Sigmoid colon (tissue), 7 donors: ENCODE results near the gene ARL13B. TPM values are rescaled to one million over a fixed set of nuclear protein-coding genes. Genes with fewer than 3 reads are reported as not detected.

ENCODE experiments used
- DNase-seq: peaks from one replicate; pipeline ENCODE4 v3.0.0-alpha.2; 2019
- H3K27ac ChIP-seq, 4 donors: fragments of 200-600 bp; sonication (generic); one replicate each; pipeline ENCODE4 v1.5.1; 2016 to 2019; ENCODE audit warnings: mild to moderate bottlenecking in 1 of 4
- H3K27me3 ChIP-seq, 3 donors: fragments of 200-600 bp; sonication (generic); one replicate each; pipeline ENCODE4 v1.5.1; 2019; ENCODE audit warnings: mild to moderate bottlenecking in 1 of 3
- H3K36me3 ChIP-seq, 4 donors: fragments of 200-600 bp; sonication (generic); one replicate each; pipeline ENCODE4 v1.5.1; 2016 to 2019
- H3K4me1 ChIP-seq, 4 donors: fragments of 200-600 bp; sonication (generic); one replicate each; pipeline ENCODE4 v1.5.1; 2017 to 2019
- H3K4me3 ChIP-seq, 4 donors: fragments of 200-600 bp; sonication (generic); one replicate each; pipeline ENCODE4 v1.5.1; 2017 to 2019; ENCODE audit warnings: mild to moderate bottlenecking in 2 of 4, moderate library complexity in 1 of 4
- H3K9me3 ChIP-seq, 4 donors: fragments of 200-600 bp in 3 of 4; sonication (generic) in 3 of 4; one replicate each; pipeline versions ENCODE4 v1.5.1 to v1.6.1; 2013 to 2019
- EP300 ChIP-seq, 4 donors: sonication (generic); formaldehyde crosslinking; IDR thresholded peaks; one replicate each; pipeline ENCODE4 v1.6.1; 2017; ENCODE audit warnings: antibody characterized with exemption in 4 of 4
- POLR2A ChIP-seq, 2 donors: fragments of 450-650 bp; IDR thresholded peaks; one replicate each; pipeline ENCODE4 v1.6.1; 2016; ENCODE audit warnings: antibody characterized with exemption in 2 of 2, mild to moderate bottlenecking in 2 of 2, moderate library complexity in 2 of 2
- POLR2AphosphoS5 ChIP-seq, 4 donors: sonication (generic); formaldehyde crosslinking; IDR thresholded peaks; one replicate each; pipeline ENCODE4 v1.6.1; 2017; ENCODE audit warnings: antibody characterized with exemption in 4 of 4
- WGBS, 2 donors: extraction: QIAGEN DNeasy Blood & Tissue Kit; methylation state at CpG; one replicate each; pipeline ENCODE4 v1.1.7; 2013; 5-methylcytosine and 5-hydroxymethylcytosine counted together
- intact Hi-C: fragments of 100-400 bp; cut with DNase I; formaldehyde crosslinking; loops from one replicate; pipeline ENCODE4 v1.15.1; 2023
- polyA plus RNA-seq, 3 donors: library from polyadenylated mRNA; stranded (reverse); fragments of 200-250 nt; gene quantifications; one replicate each; pipeline ENCODE4 v1.2.3, GENCODE V29; 2013
- total RNA-seq, 4 donors: library from RNA; depleted of rRNA; stranded (reverse); fragments of >200 nt; gene quantifications; one replicate each; pipeline ENCODE4 v1.1.0, GENCODE V29; 2016
- TF ChIP-seq, protein P1 (sequence below), 4 experiments: fragments of 450-650 bp in 3 of 4; fragments of 200-600 bp in 1 of 4; IDR thresholded peaks; one replicate each; pipeline ENCODE4 v1.5.1; 2016 to 2019; ENCODE audit warnings: antibody characterized with exemption in 4 of 4, mild to moderate bottlenecking in 3 of 4, moderate library complexity in 2 of 4
- donor health status: healthy with polysubstance abuse.
- donor health status: Bipolar disorder and iron deficiency.
- donor health status: healthy.

Gene ARL13B
- total and polyA plus RNA-seq, 7 donors: 1.8 to 14.0 (median 9.6) TPM

DNA sequence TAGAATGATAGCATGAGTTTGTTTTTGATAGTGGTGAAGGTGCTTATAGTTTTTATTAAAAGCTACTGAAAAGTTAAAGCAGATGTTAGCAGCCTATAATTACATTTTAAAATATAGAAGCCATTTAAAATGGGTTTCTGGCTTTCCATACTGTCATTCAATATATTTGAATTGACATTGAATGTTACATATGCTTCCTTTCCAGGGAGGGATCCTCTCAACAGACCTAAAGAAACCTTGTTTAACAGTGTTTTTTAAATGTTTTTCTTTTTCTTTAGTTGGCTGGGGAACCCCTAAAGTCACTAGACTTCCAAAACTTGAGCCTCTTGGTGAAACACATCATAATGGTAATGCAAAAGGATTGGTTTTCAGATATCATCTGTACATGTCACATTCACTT lies 70.6 kb downstream of the ARL13B start:
- no peaks in the 10 kb centered on the region for H3K36me3 ChIP-seq
- intact Hi-C loops: no loop called here
- no peaks in the 10 kb centered on the region for H3K4me1 ChIP-seq
- H3K4me3 ChIP-seq: no peak overlapping the region
- TF ChIP-seq EP300 (IDR thresholded peaks at IDR 0.05) (no peak), POLR2AphosphoS5 (IDR thresholded peaks at IDR 0.05) (no peak), POLR2A (IDR thresholded peaks at IDR 0.05) (no peak)
- TF ChIP-seq, protein P1, sequence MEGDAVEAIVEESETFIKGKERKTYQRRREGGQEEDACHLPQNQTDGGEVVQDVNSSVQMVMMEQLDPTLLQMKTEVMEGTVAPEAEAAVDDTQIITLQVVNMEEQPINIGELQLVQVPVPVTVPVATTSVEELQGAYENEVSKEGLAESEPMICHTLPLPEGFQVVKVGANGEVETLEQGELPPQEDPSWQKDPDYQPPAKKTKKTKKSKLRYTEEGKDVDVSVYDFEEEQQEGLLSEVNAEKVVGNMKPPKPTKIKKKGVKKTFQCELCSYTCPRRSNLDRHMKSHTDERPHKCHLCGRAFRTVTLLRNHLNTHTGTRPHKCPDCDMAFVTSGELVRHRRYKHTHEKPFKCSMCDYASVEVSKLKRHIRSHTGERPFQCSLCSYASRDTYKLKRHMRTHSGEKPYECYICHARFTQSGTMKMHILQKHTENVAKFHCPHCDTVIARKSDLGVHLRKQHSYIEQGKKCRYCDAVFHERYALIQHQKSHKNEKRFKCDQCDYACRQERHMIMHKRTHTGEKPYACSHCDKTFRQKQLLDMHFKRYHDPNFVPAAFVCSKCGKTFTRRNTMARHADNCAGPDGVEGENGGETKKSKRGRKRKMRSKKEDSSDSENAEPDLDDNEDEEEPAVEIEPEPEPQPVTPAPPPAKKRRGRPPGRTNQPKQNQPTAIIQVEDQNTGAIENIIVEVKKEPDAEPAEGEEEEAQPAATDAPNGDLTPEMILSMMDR (IDR thresholded peaks at IDR 0.05): no peak
- no peaks in the 10 kb centered on the region for H3K27me3 ChIP-seq
- no peak overlapping the region for H3K27ac ChIP-seq
- no peak for DNase-seq
- H3K9me3 ChIP-seq: no peaks in the 10 kb centered on the region

DNA sequence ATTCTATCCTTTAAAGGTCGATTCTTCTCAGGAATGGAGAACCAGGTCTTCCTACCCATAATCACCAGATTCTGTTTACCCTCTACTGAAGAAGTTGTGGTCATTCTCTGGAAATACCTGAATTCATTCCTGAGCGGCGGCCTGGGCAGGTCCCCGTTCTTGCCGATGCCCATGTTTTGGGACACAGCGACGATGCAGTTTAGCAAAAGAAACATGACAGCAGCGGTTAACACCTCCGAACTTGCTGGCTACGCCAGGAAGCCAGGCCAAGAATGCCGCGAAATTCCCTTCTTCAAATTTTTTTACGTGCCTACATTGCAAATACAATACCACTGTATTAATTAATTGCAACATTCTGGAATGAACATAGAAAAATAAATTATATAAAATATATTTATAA lies 81.3 kb downstream of the ARL13B start:
- intact Hi-C loops: no loop called here
- DNase-seq: no peak

DNA sequence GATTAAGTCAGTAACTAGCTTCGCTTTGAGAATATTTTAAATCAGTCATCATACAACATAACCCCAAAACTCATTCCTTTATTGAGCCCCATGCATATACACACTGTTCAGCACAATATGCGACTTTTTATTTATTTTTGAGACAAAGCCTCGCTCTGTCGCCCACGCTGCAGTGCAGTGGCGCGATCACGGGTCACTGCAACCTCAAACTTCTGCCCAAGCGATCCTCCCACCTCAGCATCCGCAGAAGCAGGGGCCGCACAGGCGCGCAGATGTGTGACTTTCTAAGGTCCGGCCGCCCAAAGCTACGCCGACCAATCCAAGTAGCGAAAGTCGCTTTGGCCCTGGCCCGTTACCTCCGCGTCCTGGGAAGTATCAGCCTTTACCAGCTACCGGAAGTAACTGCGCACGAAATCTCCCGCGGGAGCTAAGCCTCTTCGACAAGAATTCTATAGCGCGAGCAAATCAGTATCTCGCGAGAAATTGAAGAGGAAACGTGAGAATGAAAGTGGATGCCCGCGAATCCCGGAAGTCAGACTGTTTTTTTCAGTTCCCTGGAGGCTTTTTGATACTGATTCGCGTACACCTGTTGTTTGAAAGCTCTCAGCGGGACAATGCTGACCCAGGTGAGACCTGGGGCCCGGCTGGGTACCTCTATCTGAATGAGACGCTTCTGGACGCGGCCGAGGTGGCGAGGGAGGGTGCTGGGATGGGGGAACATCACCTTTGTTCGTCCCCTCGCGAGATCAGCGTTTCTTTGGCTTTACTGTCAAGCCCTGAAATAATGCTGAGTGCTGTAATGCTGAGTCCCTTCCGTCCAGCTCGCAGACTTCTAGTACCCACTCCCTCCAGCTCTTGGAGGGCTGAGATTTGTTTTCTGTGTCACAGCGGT lies 82.8 kb downstream of the ARL13B start, which contains the start of the genes DHFR2 and NSUN3:
Gene DHFR2, minus strand, starts transcription at position 404 of the 892 bp plus-strand sequence. CDS start 1,405 bp downstream, outside the sequence.
Gene NSUN3, plus strand, starts transcription at position 549 of the 892 bp plus-strand sequence. Its CDS starts 66 bp downstream, at position 615.
- Histone ChIP-seq H3K9me3 (no peaks in the 10 kb centered on the region), H3K4me3 (peak within 1 kb of the TSS; percentile 62 to 72 (median 67)), H3K4me1 (peaks cover 0 to 29% (median 21%) of the 10 kb centered on the region in 4 donors), H3K27me3 (no peaks in the 10 kb centered on the region), H3K36me3 (peaks cover 0 to 7% (median 0%) of the 10 kb centered on the region in 4 donors), H3K27ac (peak within 1 kb of the TSS; percentile 89 to 93 (median 92))
- intact Hi-C loops: loop anchor here (2.0 kb wide), 2 partner anchors 58 to 82 kb away; partner anchors contain the start of gene ARL13B
- TF ChIP-seq, protein P1 (IDR thresholded peaks at IDR 0.05): no peak
- TF ChIP-seq POLR2A (IDR thresholded peaks at IDR 0.05) (peak in 1 of 2 donors; percentile 14), POLR2AphosphoS5 (IDR thresholded peaks at IDR 0.05) (peak; percentile 64 to 80 (median 77)), EP300 (IDR thresholded peaks at IDR 0.05) (no peak)
- DNase-seq: peak; percentile 96
- 0% methylated on average over 52 of the region's 52 CpGs for WGBS, 2 donors

More for the DNA sequence above, 81.3 kb downstream of the ARL13B start:
- WGBS, 2 donors: 97% methylated on average over 13 of the region's 13 CpGs
- Histone ChIP-seq H3K27me3 (no peaks in the 10 kb centered on the region), H3K9me3 (no peaks in the 10 kb centered on the region), H3K27ac (no peak overlapping the region), H3K4me3 (no peak overlapping the region), H3K36me3 (no peaks in the 10 kb centered on the region), H3K4me1 (peaks cover 0 to 29% (median 21%) of the 10 kb centered on the region in 4 donors)
- no peak for TF ChIP-seq EP300 (IDR thresholded peaks at IDR 0.05)
- TF ChIP-seq, protein P1 (IDR thresholded peaks at IDR 0.05): peak in 1 of 4 experiments; percentile 9

DNA sequence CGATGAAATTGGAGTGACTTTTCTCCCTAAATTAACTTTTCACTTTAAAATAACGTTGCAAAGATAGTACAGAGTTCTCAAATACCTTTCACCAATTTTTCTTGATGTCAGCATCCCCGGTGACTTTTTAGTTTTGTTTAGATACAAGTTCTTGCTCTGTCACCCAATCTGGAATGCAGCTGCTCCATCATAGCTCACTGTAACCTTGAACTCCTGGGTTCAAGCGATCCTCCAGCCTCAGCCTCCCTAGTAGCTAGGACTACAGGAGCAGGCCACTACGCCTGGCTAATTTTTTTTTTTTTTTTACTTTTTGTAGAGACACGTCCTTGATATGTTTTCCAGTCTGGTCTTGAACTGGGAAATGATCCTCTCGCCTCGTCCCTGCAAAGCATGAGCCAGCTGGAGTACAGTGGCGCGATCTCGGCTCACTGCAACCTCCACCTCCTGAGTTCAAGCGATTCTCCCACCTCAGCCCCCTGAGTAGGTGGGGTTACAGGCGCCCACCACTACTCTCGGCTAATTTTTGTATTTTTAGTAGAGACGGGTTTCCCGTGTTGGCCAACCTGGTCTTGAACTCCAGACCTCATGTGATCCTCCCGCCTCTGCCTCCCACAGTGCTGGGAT lies 83.7 kb downstream of the ARL13B start:
- peak overlapping the region; percentile 89 to 93 (median 92) for H3K27ac ChIP-seq
- peaks cover 0 to 29% (median 21%) of the 10 kb centered on the region in 4 donors for H3K4me1 ChIP-seq
- peaks cover 0 to 8% (median 0%) of the 10 kb centered on the region in 4 donors for H3K36me3 ChIP-seq
- DNase-seq: no peak
- H3K27me3 ChIP-seq: no peaks in the 10 kb centered on the region
- WGBS, 2 donors: 42 to 54% methylated on average over 17 of the region's 17 CpGs
- no peaks in the 10 kb centered on the region for H3K9me3 ChIP-seq
- TF ChIP-seq POLR2A (IDR thresholded peaks at IDR 0.05) (no peak), POLR2AphosphoS5 (IDR thresholded peaks at IDR 0.05) (no peak), EP300 (IDR thresholded peaks at IDR 0.05) (no peak)
- TF ChIP-seq, protein P1 (IDR thresholded peaks at IDR 0.05): no peak
- intact Hi-C loops: loop anchor here (2.0 kb wide), 2 partner anchors 59 to 83 kb away; partner anchors contain the start of gene ARL13B
- H3K4me3 ChIP-seq: peak overlapping the region; percentile 62 to 72 (median 67)
